ENCODE data around the gene ABO.

- TF ChIP-seq POLR2A (IDR thresholded peaks at IDR 0.05) (no peak), CTCF (IDR thresholded peaks at IDR 0.05) (no peak)
Measured at GRCh38 chr9:133235549-133236222, 39.3 kb downstream of the ABO start.
